HAP-1 (cell line): ENCODE measurements around the gene POLR2A.

ENCODE experiments used
- DNase-seq, 2 experiments: peaks; one replicate each; pipeline ENCODE4 v3.0.0-alpha.2; 2016 to 2020; ENCODE audit warnings: low spot score in 2 of 2
- H3K27me3 ChIP-seq: fragments of 250-450 bp; sonication (Bioruptor Pico); 2 replicates; pipeline ENCODE4 v1.5.1; 2020; ENCODE audit warnings: low read depth, mild to moderate bottlenecking, moderate library complexity
- H3K36me3 ChIP-seq: fragments of 250-450 bp; sonication (Bioruptor Pico); replicated peaks from 2 replicates; pipeline ENCODE4 v1.5.1; 2020; ENCODE audit warnings: mild to moderate bottlenecking
- H3K4me1 ChIP-seq: fragments of 250-450 bp; sonication (Bioruptor Pico); 2 replicates; pipeline ENCODE4 v1.5.1; 2020; ENCODE audit warnings: mild to moderate bottlenecking
- H3K4me3 ChIP-seq: fragments of 250-450 bp; sonication (Bioruptor Pico); 2 replicates; pipeline ENCODE4 v1.5.1; 2020; ENCODE audit warnings: mild to moderate bottlenecking, moderate library complexity
- H3K9me3 ChIP-seq: fragments of 250-450 bp; sonication (Bioruptor Pico); 2 replicates; pipeline ENCODE4 v1.5.1; 2020; ENCODE audit warnings: mild to moderate bottlenecking, moderate library complexity
- in situ Hi-C: fragments of 300-500 bp; cut with MboI; formaldehyde crosslinking; loops from 3 replicates; pipeline ENCODE4 v1.14.3; 2020; ENCODE audit warnings: low sequenced_read_pairs, inconsistent platforms, mixed read lengths

POLR2A gene

DNA sequence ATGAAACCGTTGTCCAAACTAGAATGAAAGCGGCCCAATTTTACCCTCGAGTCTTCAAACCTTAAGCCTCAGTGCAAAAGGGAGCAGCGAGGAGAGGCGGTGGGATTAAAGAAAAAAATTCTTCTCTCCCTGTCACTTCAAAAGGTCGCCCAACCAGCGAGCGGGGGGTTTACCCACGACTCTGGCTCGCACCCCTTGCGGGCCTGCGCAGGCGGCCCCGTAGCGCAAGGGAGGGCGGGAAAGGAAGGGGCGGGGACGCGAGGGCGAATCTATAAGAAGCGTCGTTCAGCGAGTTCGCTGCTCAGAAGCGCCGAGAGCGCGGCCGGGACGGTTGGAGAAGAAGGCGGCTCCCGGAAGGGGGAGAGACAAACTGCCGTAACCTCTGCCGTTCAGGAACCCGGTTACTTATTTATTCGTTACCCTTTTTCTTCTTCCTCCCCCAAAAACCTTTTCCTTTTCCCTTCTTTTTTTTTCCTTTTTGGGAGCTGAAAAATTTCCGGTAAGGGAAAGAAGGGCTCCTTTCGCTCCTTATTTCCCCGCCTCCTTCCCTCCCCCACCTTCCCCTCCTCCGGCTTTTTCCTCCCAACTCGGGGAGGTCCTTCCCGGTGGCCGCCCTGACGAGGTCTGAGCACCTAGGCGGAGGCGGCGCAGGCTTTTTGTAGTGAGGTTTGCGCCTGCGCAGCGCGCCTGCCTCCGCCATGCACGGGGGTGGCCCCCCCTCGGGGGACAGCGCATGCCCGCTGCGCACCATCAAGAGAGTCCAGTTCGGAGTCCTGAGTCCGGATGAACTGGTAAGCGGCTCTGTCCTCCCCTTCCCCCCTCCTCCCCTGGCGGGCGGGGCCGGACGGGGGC, at the start of gene POLR2A:
TSS of gene POLR2A (plus strand) at position 300 of the 852 bp plus-strand sequence.
- H3K9me3 ChIP-seq: no peaks in the 10 kb centered on the region
- in situ Hi-C loops: loop anchor here (10.0 kb wide), 1 partner anchor 239 kb away; the partner anchor contains the start of gene GABARAP
- peak; percentile 94 to 97 for DNase-seq
- H3K4me3 ChIP-seq: peak within 1 kb of the TSS; percentile 60
- no peaks in the 10 kb centered on the region for H3K27me3 ChIP-seq
- H3K36me3 ChIP-seq: no peaks in the 10 kb centered on the region
- peaks cover 24% of the 10 kb centered on the region for H3K4me1 ChIP-seq

DNA sequence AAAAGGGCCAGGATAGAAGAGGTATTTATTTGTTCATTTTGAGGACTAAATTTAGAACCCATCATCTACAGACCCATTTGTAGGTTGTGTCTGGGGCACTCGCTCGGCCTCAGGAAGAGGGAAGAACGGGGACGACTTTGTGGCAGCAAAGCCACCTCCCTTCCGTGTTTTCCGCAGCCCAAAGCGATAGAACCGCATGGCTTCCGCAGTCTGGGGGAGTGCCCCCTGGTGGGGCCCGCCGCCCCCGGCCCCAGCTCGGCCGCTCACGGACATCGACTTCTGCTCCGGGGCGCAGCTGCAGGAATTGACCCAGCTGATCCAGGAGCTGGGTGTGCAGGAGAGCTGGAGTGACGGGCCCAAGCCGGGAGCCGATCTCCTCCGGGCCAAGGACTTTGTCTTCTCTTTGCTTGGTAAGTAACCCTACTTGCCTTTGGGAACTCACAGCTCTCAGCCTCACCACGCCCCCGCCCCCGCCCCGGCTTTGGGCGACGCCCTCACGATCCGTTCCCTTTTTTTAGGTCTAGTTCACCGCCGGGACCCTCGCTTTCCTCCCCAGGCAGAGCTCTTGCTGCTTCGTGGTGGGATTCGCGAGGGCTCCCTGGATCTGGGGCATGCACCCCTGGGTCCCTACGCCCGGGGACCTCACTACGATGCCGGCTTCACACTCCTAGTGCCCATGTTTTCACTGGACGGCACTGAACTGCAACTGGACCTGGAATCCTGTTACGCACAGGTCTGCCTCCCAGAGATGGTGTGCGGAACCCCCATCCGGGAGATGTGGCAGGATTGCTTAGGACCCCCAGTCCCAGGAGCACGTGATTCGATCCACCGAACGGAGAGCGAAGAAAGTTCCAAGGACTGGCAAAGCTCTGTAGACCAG, 48.2 kb upstream of the POLR2A start:
- in situ Hi-C loops: no loop called here
- Histone ChIP-seq H3K27me3 (no peaks in the 10 kb centered on the region; the same call in 1 of the 2 replicates), H3K9me3 (no peaks in the 10 kb centered on the region), H3K4me3 (peak overlapping the region; percentile 43), H3K36me3 (no peaks in the 10 kb centered on the region), H3K4me1 (peaks cover 11% of the 10 kb centered on the region)
- DNase-seq: peak; percentile 45 to 77

DNA sequence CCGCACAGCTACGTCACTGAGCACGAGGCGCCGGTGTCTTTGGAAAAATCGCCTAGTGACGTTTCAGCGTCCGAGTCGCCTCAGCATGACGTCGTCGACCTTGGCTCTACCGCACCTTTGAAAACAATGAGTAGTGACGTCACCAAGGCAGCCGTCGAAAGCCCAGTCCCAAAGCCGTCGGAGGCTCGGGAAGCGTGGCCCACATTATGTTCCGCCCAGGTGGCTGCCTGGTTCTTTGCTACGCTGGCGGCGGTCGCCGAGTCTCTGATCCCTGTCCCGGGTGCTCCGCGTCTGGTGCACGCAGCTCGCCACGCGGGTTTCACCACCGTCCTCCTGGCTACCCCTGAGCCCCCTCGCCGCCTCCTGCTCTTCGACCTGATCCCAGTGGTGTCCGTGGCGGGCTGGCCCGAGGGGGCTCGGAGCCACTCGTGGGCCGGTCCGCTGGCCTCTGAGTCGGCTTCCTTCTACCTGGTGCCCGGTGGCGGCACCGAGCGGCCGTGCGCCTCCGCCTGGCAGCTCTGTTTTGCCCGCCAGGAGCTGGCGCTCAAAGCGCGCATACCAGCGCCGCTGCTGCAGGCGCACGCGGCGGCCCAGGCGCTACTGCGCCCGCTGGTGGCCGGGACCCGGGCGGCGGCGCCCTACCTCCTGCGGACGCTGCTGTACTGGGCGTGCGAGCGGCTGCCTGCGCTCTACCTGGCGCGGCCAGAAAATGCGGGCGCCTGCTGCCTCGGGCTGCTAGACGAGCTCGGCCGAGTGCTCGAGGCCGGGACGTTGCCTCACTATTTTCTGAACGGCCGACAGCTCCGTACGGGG, 47.4 kb upstream of the POLR2A start:
- H3K27me3 ChIP-seq: no peaks in the 10 kb centered on the region; the same call in 1 of the 2 replicates
- DNase-seq: peak; percentile 82 to 84
- no peaks in the 10 kb centered on the region for H3K36me3 ChIP-seq
- in situ Hi-C loops: no loop called here
- peaks cover 11% of the 10 kb centered on the region for H3K4me1 ChIP-seq
- peak overlapping the region; percentile 22 for H3K4me3 ChIP-seq
- H3K9me3 ChIP-seq: no peaks in the 10 kb centered on the region

DNA sequence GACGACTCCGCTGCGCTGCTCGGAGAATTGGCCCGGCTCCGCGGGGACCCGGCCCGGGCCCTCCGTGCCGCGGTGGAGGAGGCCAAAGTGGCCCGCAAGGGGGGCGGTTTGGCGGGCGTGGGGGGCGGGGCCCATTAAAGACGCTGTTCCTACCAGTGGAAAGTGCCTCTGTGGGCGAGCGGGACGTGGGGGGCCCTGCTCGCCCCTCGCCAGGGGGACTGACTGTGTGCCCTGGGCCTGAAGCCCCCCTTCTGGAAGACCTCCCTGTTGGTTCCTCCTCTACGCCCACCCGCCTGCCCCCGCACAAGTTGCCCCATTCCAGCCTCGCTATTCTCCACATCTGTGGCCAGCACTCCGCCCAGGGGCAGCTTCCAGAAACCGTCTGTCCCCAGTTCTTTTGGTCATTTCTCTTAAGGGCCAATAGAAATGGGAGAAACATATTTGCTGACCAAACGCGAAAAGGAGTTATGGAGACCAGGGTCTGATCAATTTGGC, 46.8 kb upstream of the POLR2A start:
- no peaks in the 10 kb centered on the region for H3K9me3 ChIP-seq
- DNase-seq: no peak
- in situ Hi-C loops: no loop called here
- no peaks in the 10 kb centered on the region; the same call in 1 of the 2 replicates for H3K27me3 ChIP-seq
- H3K4me1 ChIP-seq: peaks cover 11% of the 10 kb centered on the region
- H3K4me3 ChIP-seq: peak overlapping the region; percentile 22
- H3K36me3 ChIP-seq: no peaks in the 10 kb centered on the region

DNA sequence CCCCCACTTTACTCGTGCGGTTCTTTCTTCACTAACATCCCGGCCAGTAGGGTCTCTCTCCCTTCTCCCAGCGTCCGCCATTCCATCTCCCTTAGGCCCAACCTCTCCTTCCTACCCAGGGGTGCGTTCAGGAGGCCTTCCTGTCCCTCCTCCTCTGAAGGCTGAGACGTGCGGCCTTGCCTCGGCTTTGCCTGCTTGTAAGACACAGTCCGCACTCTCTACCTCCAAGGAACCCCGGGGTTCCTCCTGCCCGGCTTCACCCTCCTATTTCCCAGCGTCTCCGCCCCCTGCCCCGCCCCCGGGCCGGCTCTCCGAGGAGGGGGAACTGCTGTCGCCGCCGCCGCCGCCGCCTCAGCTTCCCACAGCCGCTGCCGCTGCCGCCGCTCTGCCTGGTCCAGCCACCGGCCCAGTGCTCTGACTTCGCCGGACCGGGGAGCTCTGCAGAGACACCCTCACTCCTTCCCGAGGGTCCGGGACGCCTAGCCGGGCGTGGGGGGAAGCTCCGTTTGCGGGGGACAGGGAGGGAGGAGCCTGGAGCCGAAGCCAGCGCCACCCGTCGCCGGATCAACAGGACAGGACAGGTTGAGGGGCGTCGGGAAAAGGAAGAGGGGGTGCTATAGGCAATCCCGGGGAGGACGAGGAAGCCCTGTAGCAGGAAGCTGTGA, 46.1 kb upstream of the POLR2A start:
- H3K4me1 ChIP-seq: peaks cover 11% of the 10 kb centered on the region
- peak overlapping the region; percentile 29 for H3K4me3 ChIP-seq
- no peaks in the 10 kb centered on the region for H3K9me3 ChIP-seq
- peak in 1 of 2 experiments; percentile 77 for DNase-seq
- in situ Hi-C loops: no loop called here
- no peaks in the 10 kb centered on the region for H3K36me3 ChIP-seq
- no peaks in the 10 kb centered on the region; the same call in 1 of the 2 replicates for H3K27me3 ChIP-seq

DNA sequence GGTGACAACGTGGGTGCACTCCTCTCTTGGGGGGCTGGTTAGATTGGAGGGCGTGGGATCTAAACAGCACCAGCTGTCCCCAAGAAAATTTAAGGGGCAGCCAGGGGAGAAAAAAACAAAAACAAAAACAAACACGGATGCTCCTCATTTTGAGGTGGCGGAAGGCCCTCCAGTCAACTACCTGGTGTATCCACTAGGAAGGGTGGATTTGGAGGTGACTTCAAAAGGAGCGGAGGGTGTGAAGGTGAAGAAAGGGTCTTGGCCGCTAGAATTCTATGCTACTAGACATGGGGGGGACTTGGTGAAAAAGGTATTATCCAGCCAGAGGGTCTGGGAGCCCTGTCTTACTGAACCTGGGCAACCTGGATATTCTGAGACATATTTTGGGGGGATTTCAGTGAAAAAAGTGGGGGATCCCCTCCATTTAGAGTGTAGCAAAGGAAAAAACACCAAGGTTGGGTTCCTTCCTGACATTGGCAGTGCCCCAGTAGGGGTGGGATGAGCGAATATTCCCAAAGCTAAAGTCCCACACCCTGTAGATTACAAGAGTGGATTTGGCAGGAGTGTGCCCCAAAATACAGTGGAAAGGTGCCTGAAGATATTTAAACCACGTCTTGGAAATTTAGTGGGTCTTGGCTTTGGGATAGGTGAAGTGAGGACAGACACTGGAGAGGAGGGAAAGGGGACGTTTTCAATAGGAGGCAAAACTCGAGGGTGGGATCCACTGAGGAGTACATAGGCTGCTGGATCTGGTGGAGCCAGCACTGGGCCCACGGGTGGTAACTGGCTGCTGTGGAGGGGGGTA, 45.3 kb upstream of the POLR2A start:
- in situ Hi-C loops: no loop called here
- Histone ChIP-seq H3K36me3 (no peaks in the 10 kb centered on the region), H3K4me3 (peak overlapping the region; percentile 29), H3K9me3 (no peaks in the 10 kb centered on the region), H3K27me3 (no peaks in the 10 kb centered on the region; the same call in 1 of the 2 replicates), H3K4me1 (peaks cover 11% of the 10 kb centered on the region)
- no peak for DNase-seq

DNA sequence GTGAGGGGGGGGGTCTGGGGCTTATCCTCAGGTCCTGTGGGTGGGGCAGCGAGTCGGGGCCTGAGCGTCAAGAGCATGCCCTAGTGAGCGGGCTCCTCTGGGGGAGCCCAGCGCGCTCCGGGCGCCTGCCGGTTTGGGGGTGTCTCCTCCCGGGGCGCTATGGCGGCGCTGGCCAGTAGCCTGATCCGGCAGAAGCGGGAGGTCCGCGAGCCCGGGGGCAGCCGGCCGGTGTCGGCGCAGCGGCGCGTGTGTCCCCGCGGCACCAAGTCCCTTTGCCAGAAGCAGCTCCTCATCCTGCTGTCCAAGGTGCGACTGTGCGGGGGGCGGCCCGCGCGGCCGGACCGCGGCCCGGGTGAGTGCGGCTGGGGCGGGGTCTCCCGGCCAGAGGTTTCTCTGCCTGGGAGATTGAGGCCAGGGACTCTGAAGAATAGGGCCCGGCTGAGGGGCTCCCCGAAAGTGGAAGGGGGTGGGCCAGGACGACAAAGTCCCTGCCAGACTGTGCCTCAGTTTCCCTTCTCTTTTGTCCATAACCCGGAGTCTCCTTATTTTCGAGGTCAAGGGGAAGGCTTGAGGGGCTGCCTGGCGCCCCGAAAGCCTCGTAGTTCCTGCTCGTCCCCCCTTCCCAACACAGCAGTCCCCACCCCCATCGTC, 44.6 kb upstream of the POLR2A start, which contains the start of gene FGF11:
TSS of gene FGF11 (plus strand) at position 51 of the 651 bp plus-strand sequence. CDS start at position 160, 109 bp downstream.
- Histone ChIP-seq H3K9me3 (no peaks in the 10 kb centered on the region), H3K27me3 (no peaks in the 10 kb centered on the region; the same call in 1 of the 2 replicates), H3K4me3 (peak within 1 kb of the TSS; percentile 29), H3K36me3 (no peaks in the 10 kb centered on the region), H3K4me1 (peaks cover 11% of the 10 kb centered on the region)
- in situ Hi-C loops: no loop called here
- DNase-seq: no peak

DNA sequence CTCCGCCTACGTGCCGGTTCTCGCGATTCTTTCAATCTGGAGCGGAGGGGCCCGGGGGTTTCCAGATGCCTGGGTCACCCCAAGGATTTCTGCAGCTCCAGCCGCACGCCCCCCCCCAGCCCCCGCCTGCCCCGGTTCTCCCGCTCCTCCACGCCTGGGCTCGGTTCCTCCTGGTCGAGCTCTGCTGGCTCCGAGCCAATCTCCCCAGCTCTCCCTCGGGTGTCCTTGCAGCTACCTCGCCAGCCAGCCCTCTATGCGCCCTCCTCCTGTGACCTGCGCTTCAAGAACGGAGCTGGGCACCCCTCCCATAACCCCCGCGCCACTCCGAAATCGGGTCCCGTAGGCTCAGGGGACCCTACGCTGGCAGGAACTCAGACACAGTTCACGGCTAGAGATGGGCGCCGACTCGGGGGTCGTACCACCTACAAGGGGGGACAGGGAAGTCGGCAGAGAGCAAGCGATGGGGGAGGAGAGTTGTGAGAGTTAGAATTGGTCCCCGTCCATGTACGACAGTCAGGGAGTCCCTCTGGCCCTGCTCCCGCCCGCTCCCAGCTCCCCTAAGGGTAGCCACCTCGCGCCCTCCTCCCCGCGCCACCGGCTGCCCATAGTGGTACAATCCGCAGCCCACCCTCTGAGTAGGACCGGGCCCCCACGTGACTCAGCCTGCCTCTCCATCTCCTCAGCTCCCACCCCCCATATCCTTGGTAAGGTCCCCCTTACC, 43.9 kb upstream of the POLR2A start:
- peak in 1 of 2 experiments; percentile 31 for DNase-seq
- in situ Hi-C loops: no loop called here

DNA sequence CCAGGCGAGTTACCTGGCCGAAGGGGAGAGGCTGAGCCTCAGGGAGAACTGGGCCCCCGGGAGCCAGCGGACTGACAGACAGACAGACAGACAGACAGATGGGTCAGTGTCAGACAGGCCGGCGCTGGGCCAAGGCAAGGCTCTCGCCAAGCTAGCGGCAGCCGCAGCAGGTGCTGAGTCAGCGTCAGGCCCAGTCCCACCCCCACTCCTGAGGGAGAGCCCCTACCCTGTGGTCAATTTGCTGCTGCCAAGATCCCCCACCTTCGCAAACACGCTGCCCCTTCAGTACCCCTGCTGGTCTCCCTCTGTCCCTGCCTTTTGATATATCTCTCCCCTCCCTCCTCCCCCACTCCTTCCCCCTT, 43.4 kb upstream of the POLR2A start:
- no peak overlapping the region for H3K4me3 ChIP-seq
- in situ Hi-C loops: no loop called here
- no peaks in the 10 kb centered on the region; the same call in 1 of the 2 replicates for H3K27me3 ChIP-seq

More for the DNA sequence above, 43.9 kb upstream of the POLR2A start:
- no peaks in the 10 kb centered on the region for H3K9me3 ChIP-seq
- H3K36me3 ChIP-seq: no peaks in the 10 kb centered on the region
- no peak overlapping the region for H3K4me3 ChIP-seq
- H3K4me1 ChIP-seq: peaks cover 11% of the 10 kb centered on the region
- H3K27me3 ChIP-seq: no peaks in the 10 kb centered on the region; the same call in 1 of the 2 replicates

DNA sequence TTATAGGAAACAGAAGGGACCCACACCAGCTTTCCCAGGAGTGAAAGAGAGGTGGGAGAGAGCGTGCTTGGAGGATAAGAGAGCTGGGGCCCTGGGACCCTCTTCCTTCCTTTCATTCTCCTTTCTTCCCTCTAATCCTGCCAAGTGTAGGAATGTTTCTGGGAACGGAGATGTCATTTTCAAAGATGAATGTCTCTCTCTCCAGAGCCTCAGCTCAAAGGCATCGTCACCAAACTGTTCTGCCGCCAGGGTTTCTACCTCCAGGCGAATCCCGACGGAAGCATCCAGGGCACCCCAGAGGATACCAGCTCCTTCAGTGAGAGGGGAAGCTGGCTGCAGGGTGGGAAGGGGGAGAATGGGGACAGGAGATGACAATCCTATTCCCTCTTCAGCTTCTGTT, 42.9 kb upstream of the POLR2A start:
- in situ Hi-C loops: no loop called here
- Histone ChIP-seq H3K9me3 (no peaks in the 10 kb centered on the region), H3K4me1 (peaks cover 11% of the 10 kb centered on the region), H3K4me3 (no peak overlapping the region), H3K27me3 (no peaks in the 10 kb centered on the region; the same call in 1 of the 2 replicates), H3K36me3 (no peaks in the 10 kb centered on the region)
- no peak for DNase-seq

More for the DNA sequence above, 43.4 kb upstream of the POLR2A start:
- DNase-seq: no peak
- peaks cover 11% of the 10 kb centered on the region for H3K4me1 ChIP-seq
- no peaks in the 10 kb centered on the region for H3K9me3 ChIP-seq
- H3K36me3 ChIP-seq: no peaks in the 10 kb centered on the region

DNA sequence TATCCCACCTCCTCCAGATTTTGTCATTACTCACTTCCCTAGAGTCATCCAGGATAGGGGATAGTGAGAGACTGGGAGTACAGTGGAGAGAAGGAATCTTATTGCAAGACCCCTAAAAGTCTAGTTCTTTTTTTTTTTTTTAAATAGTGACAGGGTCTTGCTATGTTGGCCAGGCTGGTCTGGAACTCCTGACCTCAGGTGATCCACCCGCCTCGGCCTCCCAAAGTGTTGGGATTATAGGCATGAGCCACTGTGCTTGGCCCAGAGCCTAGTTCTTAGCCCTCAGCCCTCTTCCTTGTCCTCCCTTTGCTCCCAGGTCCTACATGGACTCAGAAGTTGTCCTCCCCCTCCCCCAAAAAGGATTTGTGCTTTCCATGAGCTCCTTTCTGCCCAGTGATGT, 42.0 kb upstream of the POLR2A start:
- no peak overlapping the region for H3K4me3 ChIP-seq
- H3K9me3 ChIP-seq: no peaks in the 10 kb centered on the region
- no peak for DNase-seq
- no peaks in the 10 kb centered on the region; the same call in 1 of the 2 replicates for H3K27me3 ChIP-seq
- in situ Hi-C loops: no loop called here
- peaks cover 7% of the 10 kb centered on the region for H3K4me1 ChIP-seq
- H3K36me3 ChIP-seq: no peaks in the 10 kb centered on the region
